ENCODE results near the gene SAPCD1.
A peak's percentile ranks its signal among the peaks of the same experiment; 100 is the strongest.
"Not testable (repeated sequence)": the region's sequence is repeated elsewhere in the genome, so short reads cannot be mapped to it uniquely, and the experiment has no call there.

SAPCD1 gene

DNA sequence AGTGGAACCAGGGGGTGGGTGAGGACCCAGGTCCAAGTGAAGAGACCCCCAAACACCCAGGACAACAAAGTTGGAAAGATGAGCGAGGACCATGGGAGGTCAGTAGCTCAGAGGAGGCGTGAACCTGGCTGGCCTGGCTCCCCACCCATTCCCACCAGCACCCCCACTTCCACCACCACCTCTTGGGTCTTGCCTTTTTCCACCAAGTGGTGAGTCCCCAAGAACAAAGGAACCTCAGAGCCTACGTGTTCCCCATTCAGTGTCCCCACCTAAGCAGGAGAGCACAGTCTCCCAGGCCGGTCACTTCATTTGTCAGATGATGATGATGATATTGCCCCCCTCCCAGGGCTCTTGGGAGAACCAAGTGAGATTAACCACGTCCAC, 15.2 kb downstream of the SAPCD1 start:
- no peak for DNase-seq (ENCODE audit: low read depth)

GRCh38 chr6:31778193-31778592, 15.7 kb downstream of the SAPCD1 start:
- no peak for DNase-seq (ENCODE audit: low read depth)

GRCh38 chr6:31778999-31779885, 16.8 kb downstream of the SAPCD1 start:
- no peak for DNase-seq (ENCODE audit: low read depth)

DNA sequence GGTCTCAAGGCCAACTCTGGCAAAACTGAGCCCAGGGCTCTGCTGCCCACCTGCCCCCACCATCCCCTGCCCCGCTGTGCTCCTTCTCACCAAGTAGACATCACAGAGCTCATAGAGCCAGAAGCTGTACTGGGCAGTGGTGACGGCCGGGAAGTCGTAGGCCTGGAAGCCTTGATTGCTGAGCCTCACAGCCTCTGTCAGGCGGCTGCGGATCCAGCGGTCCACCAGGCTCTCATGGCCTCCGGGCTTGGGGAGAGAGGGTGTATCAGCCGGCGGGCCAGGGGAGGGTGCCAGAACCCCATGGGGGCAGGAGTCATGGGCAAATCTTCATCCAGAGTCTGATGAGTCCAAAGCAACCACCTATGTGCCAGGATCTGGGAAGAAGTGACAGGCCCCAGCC, 17.5 kb downstream of the SAPCD1 start:
- DNase-seq (ENCODE audit: low read depth): no peak

- no peak for DNase-seq (ENCODE audit: low read depth)
These were observed 18.2 kb downstream of the SAPCD1 start for GRCh38 chr6:31780507-31781243.

GRCh38 chr6:31781244-31782125, 19.0 kb downstream of the SAPCD1 start:
- no peak for DNase-seq (ENCODE audit: low read depth)

- DNase-seq (ENCODE audit: low read depth): no peak
These were observed 19.8 kb downstream of the SAPCD1 start for GRCh38 chr6:31782126-31782855.

GRCh38 chr6:31784098-31784925, 21.9 kb downstream of the SAPCD1 start:
- DNase-seq (ENCODE audit: low read depth): no peak

GRCh38 chr6:31785475-31785874, 23.0 kb downstream of the SAPCD1 start:
- no peak for DNase-seq (ENCODE audit: low read depth)

- DNase-seq (ENCODE audit: low read depth): no peak
These were observed 29.1 kb downstream of the SAPCD1 start for GRCh38 chr6:31791324-31792089.

GRCh38 chr6:31792090-31792374, 29.6 kb downstream of the SAPCD1 start:
- no peak for DNase-seq (ENCODE audit: low read depth)

DNA sequence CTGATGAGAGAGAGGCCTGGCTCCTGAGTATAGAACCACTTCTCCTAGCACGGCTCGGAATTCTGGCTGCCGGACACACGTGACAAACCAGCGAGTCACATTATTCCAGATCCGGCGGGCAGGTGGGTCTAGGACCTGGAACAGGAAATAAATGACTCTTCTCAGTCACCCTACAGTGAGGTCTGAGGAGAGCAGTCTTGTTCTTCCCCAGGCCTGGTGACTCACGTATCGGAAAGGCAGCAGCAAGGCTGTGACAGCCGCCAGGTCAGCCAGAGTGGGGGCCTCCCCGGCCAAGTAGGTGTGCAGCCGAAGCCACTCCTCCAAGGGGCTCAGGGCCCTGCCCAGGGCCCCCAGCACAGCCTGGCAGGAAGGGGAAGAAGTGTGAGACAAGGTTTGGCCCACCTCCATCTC, 30.3 kb downstream of the SAPCD1 start:
- DNase-seq (ENCODE audit: low read depth): no peak

- DNase-seq (ENCODE audit: low read depth): not testable (repeated sequence)
These were observed 31.4 kb downstream of the SAPCD1 start for GRCh38 chr6:31793927-31794245.

DNA sequence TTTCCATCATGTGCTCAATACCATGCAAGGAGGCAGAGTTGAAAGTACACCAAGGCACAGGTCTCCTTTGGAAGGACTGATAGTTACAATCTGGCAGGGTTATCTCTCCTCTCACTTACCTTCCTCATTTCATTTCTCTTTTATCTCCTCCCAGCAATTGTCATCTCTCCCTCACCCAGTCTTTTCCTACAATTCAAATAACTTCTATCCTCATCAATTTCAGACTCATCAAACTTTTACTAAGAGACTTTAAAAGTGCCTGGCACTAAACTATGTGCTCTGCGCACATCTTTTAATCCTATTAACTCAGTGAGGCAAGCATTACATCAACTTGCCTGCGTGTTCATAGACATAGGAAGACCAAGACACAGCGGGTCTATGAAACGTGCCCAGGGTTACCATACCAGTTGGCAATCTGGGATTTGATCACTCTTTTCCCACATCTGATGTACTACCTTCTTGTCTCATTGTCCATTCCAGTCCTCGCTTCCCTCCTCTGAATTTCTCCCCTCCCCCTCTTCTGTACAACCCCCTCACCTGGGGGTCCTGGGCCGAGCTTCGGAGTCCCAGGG, 31.9 kb downstream of the SAPCD1 start:
- no peak for DNase-seq (ENCODE audit: low read depth)

DNA sequence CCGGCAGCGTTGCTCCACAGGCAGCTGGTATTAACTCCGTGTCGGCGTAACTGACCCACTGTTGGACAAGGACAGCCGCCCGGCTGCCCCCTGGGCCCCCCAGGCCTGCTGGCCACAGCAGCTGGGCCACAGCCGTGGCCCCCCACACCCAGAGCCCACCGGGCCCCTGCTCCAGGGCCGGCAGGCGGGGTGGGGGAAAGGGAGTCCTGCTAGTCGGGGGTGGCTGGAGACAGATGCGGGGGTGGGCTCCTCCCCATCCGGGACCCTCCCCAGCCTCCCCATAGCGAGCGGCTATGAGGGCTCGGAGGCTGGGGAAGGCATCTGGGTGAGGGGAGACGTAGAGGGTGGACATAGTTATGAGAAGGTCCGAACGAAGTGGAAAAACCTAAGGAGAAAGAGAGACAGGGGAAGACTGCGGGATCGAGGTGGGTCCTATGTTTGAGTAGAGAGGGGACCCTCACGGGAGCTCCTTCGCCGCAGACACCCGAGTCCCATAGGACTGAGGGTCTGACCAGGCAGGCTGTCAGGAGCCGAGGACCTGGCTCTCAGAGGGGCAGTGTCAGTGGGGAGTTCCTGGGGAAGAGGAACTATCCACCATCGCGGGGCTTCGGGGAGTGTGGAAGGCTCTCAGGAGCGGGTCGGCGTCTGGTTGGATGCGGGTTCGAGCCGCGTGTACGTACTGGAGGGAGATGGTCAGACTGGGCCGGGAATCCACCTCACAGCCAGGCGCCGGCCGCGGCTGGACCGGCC, 32.6 kb downstream of the SAPCD1 start:
- no peak for DNase-seq (ENCODE audit: low read depth)

DNA sequence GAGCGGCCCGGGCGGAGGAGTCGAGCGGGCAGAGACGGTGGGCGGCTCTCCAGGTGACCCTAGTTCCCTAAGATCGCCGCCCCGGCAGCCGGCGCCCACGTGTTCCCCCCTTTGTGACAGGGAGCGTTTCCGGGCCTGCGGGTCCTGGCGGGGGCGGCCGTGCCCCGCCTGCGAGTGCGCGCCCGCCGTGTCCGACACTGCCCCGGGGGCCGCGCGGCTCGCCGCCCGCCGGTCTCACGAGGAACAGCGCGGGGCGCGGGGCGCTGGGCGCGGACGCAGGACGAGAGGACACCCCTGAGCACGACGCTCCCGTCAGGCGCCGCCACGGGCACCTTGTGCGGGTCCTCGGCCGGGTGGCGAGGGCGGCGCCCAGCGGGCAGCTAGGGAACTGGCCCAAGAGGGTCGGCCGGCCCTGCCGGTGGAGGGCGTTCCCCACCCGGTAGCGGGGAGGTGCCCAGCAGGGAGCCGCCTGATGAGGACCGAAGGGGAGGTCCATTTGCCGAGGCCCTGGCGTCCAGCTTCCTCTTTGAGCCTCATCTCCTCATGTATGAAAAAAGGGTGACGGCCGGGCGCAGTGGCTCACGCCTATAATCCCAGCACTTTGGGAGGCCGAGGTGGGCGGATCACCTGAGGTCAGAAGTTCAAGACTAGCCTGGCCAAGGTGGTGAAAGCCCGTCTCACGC, 33.3 kb downstream of the SAPCD1 start, which contains the start of gene VARS1:
VARS1 (minus strand) TSS at position 137 of the 683 bp plus-strand sequence. CDS start 535 bp downstream, outside the sequence.
- DNase-seq (ENCODE audit: low read depth): peak; percentile 75

- no peak for DNase-seq (ENCODE audit: low read depth)
These were observed 34.5 kb downstream of the SAPCD1 start for GRCh38 chr6:31796993-31797385.

- DNase-seq (ENCODE audit: low read depth): no peak
These were observed 35.1 kb downstream of the SAPCD1 start for GRCh38 chr6:31797588-31797987.

DNA sequence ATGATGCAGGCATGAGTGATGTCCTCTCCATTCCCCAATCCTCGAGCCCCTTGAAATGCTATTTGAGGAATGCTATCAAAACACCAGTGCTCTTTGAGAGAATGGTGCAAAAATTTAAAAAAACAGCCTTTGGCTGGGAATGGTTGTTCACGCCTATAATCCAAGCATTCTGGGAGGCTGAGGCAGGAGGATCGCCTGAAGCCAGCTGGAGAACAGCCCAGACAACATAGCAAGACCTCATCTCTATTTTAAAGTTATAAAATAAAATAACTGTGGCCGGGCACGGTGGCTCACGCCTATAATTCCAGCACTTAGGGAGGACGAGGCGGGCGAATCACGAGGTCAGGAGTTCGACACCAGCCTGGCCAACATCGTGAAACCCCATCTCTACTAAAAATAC, 37.3 kb downstream of the SAPCD1 start:
- no peak for DNase-seq (ENCODE audit: low read depth)

Measured in stimulated activated CD8-positive, alpha-beta memory T cell treated with anti-CD3 and anti-CD28 coated beads, Interleukin-4, amount 100 ng/mL, for 24 hours (primary cell).